Neural progenitor cell (in vitro differentiated cells): ENCODE measurements around the gene KIAA0040.

ENCODE experiments used
- EZH2 ChIP-seq: fragments of 200-600 bp; sonication (generic); IDR thresholded peaks from 2 replicates; pipeline ENCODE4 v1.6.1; 2017; ENCODE audit warnings: antibody characterized with exemption, mild to moderate bottlenecking, moderate library complexity
- EZH2phosphoT487 ChIP-seq: fragments of 200-600 bp; sonication (generic); IDR thresholded peaks from 2 replicates; pipeline ENCODE4 v1.6.1; 2017; ENCODE audit warnings: antibody characterized with exemption
- TF ChIP-seq, protein P1 (sequence below): fragments of 200-600 bp; sonication (generic); IDR thresholded peaks from 2 replicates; pipeline ENCODE4 v1.5.1; 2017; ENCODE audit warnings: antibody characterized with exemption, mild to moderate bottlenecking

GRCh38 chr1:175176246-175176645 is 16.3 kb downstream of the KIAA0040 start:
- TF ChIP-seq EZH2phosphoT487 (no peak), EZH2 (no peak)
- TF ChIP-seq, protein P1, sequence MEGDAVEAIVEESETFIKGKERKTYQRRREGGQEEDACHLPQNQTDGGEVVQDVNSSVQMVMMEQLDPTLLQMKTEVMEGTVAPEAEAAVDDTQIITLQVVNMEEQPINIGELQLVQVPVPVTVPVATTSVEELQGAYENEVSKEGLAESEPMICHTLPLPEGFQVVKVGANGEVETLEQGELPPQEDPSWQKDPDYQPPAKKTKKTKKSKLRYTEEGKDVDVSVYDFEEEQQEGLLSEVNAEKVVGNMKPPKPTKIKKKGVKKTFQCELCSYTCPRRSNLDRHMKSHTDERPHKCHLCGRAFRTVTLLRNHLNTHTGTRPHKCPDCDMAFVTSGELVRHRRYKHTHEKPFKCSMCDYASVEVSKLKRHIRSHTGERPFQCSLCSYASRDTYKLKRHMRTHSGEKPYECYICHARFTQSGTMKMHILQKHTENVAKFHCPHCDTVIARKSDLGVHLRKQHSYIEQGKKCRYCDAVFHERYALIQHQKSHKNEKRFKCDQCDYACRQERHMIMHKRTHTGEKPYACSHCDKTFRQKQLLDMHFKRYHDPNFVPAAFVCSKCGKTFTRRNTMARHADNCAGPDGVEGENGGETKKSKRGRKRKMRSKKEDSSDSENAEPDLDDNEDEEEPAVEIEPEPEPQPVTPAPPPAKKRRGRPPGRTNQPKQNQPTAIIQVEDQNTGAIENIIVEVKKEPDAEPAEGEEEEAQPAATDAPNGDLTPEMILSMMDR: no peak
